SK-N-MC (cell line): ENCODE measurements around the gene MTUS2.
A peak's percentile ranks its signal among the peaks of the same experiment; 100 is the strongest.

Source experiments
- DNase-seq: peaks from one replicate; pipeline ENCODE4 v3.0.0-alpha.2; 2011; ENCODE audit warnings: low read depth, low spot score
- H3K27ac ChIP-seq: fragments of 200-600 bp; sonication (generic); 2 replicates; pipeline ENCODE4 v1.5.1; 2016; ENCODE audit warnings: mixed run types
- H3K36me3 ChIP-seq: fragments of 200-600 bp; sonication (generic); 2 replicates; pipeline ENCODE4 v1.6.1; 2017; ENCODE audit warnings: antibody characterized with exemption, low read length, mixed read lengths; ENCODE audit not compliant: insufficient read depth
- H3K4me3 ChIP-seq: fragments of 200-600 bp; sonication (generic); 2 replicates; pipeline ENCODE4 v1.5.1; 2016
- H3K9ac ChIP-seq: fragments of 200-600 bp; sonication (generic); 2 replicates; pipeline ENCODE4 v1.8.0; 2017; ENCODE audit warnings: mixed run types, mixed read lengths; ENCODE audit not compliant: insufficient read length
- H3K9me3 ChIP-seq: fragments of 200-600 bp; sonication (generic); 2 replicates; pipeline ENCODE4 v1.6.1; 2017; ENCODE audit warnings: low read depth, mild to moderate bottlenecking, antibody characterized with exemption, low read length, moderate library complexity, mixed read lengths
- EZH2 ChIP-seq: fragments of 200-600 bp; sonication (generic); IDR thresholded peaks from one replicate; pipeline ENCODE4 v1.6.1; 2017; ENCODE audit warnings: antibody characterized with exemption
- FOXP2 ChIP-seq: optimal IDR thresholded peaks from 2 replicates; pipeline ENCODE3; 2011; ENCODE audit warnings: mild to moderate bottlenecking, moderate library complexity; ENCODE audit not compliant: insufficient read depth; ENCODE audit errors: extremely low read length, control extremely low read depth
- POLR2AphosphoS5 ChIP-seq: IDR thresholded peaks from 2 replicates; pipeline ENCODE4 v1.6.1; 2012; ENCODE audit warnings: mild to moderate bottlenecking, low read depth, low read length, borderline replicate concordance

MTUS2 gene

GRCh38 chr13:28849441-28849840, 29.3 kb downstream of the MTUS2 start:
- no peaks in the 10 kb centered on the region for H3K9me3 ChIP-seq
- no peak for DNase-seq
- no peaks in the 10 kb centered on the region for H3K36me3 ChIP-seq
- no peak overlapping the region for H3K9ac ChIP-seq
- H3K4me3 ChIP-seq, result no peak overlapping the region
- TF ChIP-seq EZH2 (no peak), POLR2AphosphoS5 (no peak), FOXP2 (no peak)
- H3K27ac ChIP-seq, result no peak overlapping the region

- H3K9me3 ChIP-seq, result no peaks in the 10 kb centered on the region
- H3K9ac ChIP-seq, result no peak overlapping the region
- no peak for DNase-seq
- TF ChIP-seq FOXP2 (no peak), EZH2 (no peak), POLR2AphosphoS5 (no peak)
- no peaks in the 10 kb centered on the region for H3K36me3 ChIP-seq
- H3K4me3 ChIP-seq, result no peak overlapping the region
- no peak overlapping the region for H3K27ac ChIP-seq
Measured at GRCh38 chr13:28850226-28850625, 30.1 kb downstream of the MTUS2 start.

GRCh38 chr13:28851422-28851821, 31.3 kb downstream of the MTUS2 start:
- H3K36me3 ChIP-seq, result no peaks in the 10 kb centered on the region
- H3K4me3 ChIP-seq, result no peak overlapping the region
- H3K27ac ChIP-seq, result no peak overlapping the region
- no peak for DNase-seq
- TF ChIP-seq EZH2, result no peak
- TF ChIP-seq FOXP2, result no peak
- TF ChIP-seq POLR2AphosphoS5, result no peak
- H3K9ac ChIP-seq, result no peak overlapping the region
- no peaks in the 10 kb centered on the region for H3K9me3 ChIP-seq

GRCh38 chr13:28854657-28855056, 34.5 kb downstream of the MTUS2 start:
- Histone ChIP-seq H3K27ac (no peak overlapping the region), H3K4me3 (0 out of 2 replicates have a peak overlapping the region, but pooled peaks have one; percentile 3), H3K9me3 (no peaks in the 10 kb centered on the region), H3K9ac (no peak overlapping the region), H3K36me3 (no peaks in the 10 kb centered on the region)
- no peak for DNase-seq
- TF ChIP-seq FOXP2, result no peak
- no peak for TF ChIP-seq POLR2AphosphoS5
- TF ChIP-seq EZH2, result no peak

- no peak overlapping the region for H3K27ac ChIP-seq
- no peaks in the 10 kb centered on the region for H3K36me3 ChIP-seq
- no peak for DNase-seq
- TF ChIP-seq EZH2, result no peak
- no peak for TF ChIP-seq FOXP2
- no peak for TF ChIP-seq POLR2AphosphoS5
- H3K4me3 ChIP-seq, result no peak overlapping the region
- no peak overlapping the region for H3K9ac ChIP-seq
- H3K9me3 ChIP-seq, result no peaks in the 10 kb centered on the region
Measured at GRCh38 chr13:28856287-28856686, 36.1 kb downstream of the MTUS2 start.

GRCh38 chr13:28859069-28859468, 38.9 kb downstream of the MTUS2 start:
- TF ChIP-seq FOXP2 (no peak), EZH2 (no peak), POLR2AphosphoS5 (no peak)
- no peak for DNase-seq
- H3K9me3 ChIP-seq, result no peaks in the 10 kb centered on the region
- H3K27ac ChIP-seq, result no peak overlapping the region
- no peak overlapping the region for H3K4me3 ChIP-seq
- H3K9ac ChIP-seq, result no peak overlapping the region
- H3K36me3 ChIP-seq, result no peaks in the 10 kb centered on the region

- no peak overlapping the region for H3K4me3 ChIP-seq
- TF ChIP-seq EZH2 (no peak), POLR2AphosphoS5 (no peak)
- no peak overlapping the region for H3K9ac ChIP-seq
- no peak overlapping the region for H3K27ac ChIP-seq
- no peaks in the 10 kb centered on the region for H3K36me3 ChIP-seq
- H3K9me3 ChIP-seq, result no peaks in the 10 kb centered on the region
- no peak for DNase-seq
Measured at GRCh38 chr13:28859717-28860116, 39.6 kb downstream of the MTUS2 start.

- TF ChIP-seq POLR2AphosphoS5 (no peak), FOXP2 (no peak), EZH2 (no peak)
- DNase-seq, result no peak
- H3K9ac ChIP-seq, result no peak overlapping the region
- no peaks in the 10 kb centered on the region for H3K9me3 ChIP-seq
- H3K27ac ChIP-seq, result no peak overlapping the region
- no peaks in the 10 kb centered on the region for H3K36me3 ChIP-seq
- H3K4me3 ChIP-seq, result no peak overlapping the region
Measured at GRCh38 chr13:28864544-28864943, 44.4 kb downstream of the MTUS2 start.

GRCh38 chr13:28865149-28865744, 45.1 kb downstream of the MTUS2 start:
- DNase-seq, result no peak
- H3K36me3 ChIP-seq, result no peaks in the 10 kb centered on the region
- no peaks in the 10 kb centered on the region for H3K9me3 ChIP-seq
- H3K4me3 ChIP-seq, result no peak overlapping the region
- H3K27ac ChIP-seq, result no peak overlapping the region
- no peak overlapping the region for H3K9ac ChIP-seq
- TF ChIP-seq EZH2 (no peak), FOXP2 (no peak)
